ENCODE data around the gene EFNA5. TPM values are rescaled to one million over a fixed set of nuclear protein-coding genes. Genes with fewer than 3 reads are reported as not detected.

The EFNA5 gene
- total and polyA plus RNA-seq, 7 donors: 0.32 to 5.4 (median 2.1) TPM

DNA sequence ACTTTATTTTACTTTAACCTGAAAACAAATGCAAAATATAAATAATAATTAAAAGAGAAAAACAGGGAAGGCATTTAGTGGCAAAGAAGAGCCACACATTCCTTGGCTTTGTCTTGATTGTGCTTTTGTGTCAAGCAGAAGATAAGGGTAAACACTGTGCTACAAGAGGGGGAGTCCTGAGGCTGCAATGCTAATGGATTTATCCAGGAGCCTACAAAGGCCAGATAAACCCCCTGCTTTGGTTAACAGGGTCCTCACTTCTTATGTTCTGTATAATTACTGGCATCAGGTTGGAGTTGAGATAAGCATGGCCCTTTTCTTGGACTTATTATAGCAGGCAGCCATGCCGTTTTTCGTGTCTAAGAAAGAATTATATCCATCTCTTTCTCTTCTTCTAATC, 302.8 kb downstream of the EFNA5 start:
- Histone ChIP-seq H3K9me3 (no peaks in the 10 kb centered on the region), H3K4me3 (no peak overlapping the region), H3K4me1 (no peaks in the 10 kb centered on the region), H3K36me3 (ENCODE audit: insufficient read depth in 1 of 2, low read depth in 1 of 2) (no peaks in the 10 kb centered on the region), H3K27me3 (ENCODE audit: insufficient read depth in 3 of 3, low read length in 2 of 3) (no peaks in the 10 kb centered on the region), H3K27ac (no peak overlapping the region)
- intact Hi-C loops (cut with DNase I): no loop called here
- ATAC-seq: no peak
- TF ChIP-seq, protein P1, sequence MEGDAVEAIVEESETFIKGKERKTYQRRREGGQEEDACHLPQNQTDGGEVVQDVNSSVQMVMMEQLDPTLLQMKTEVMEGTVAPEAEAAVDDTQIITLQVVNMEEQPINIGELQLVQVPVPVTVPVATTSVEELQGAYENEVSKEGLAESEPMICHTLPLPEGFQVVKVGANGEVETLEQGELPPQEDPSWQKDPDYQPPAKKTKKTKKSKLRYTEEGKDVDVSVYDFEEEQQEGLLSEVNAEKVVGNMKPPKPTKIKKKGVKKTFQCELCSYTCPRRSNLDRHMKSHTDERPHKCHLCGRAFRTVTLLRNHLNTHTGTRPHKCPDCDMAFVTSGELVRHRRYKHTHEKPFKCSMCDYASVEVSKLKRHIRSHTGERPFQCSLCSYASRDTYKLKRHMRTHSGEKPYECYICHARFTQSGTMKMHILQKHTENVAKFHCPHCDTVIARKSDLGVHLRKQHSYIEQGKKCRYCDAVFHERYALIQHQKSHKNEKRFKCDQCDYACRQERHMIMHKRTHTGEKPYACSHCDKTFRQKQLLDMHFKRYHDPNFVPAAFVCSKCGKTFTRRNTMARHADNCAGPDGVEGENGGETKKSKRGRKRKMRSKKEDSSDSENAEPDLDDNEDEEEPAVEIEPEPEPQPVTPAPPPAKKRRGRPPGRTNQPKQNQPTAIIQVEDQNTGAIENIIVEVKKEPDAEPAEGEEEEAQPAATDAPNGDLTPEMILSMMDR (IDR thresholded peaks at IDR 0.05): no peak
- no peak for DNase-seq
- WGBS, 3 donors: 77 to 92% (median 88%) methylated on average over 2 of the region's 2 CpGs

DNA sequence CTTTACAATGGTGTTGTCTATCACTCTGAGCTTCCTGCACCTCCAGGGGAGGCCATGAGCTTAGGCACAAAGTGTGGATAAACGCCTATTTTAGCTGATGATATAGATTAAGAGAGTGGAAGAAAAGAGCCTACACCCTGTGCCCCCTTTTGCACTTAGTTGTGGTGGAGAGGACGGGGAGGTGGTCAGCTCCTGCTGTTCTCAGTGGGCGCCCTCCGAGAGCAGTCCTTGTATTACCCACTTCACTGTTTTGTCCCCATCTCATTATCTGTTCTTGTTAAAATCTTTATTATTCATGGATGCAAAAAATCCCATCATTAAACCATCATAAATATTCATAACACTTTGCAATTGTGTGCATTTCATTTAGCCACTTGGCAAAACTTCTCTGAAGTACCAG, 303.3 kb downstream of the EFNA5 start:
- TF ChIP-seq, protein P1 (IDR thresholded peaks at IDR 0.05): no peak
- H3K4me1 ChIP-seq: no peaks in the 10 kb centered on the region
- no peak for ATAC-seq

DNA sequence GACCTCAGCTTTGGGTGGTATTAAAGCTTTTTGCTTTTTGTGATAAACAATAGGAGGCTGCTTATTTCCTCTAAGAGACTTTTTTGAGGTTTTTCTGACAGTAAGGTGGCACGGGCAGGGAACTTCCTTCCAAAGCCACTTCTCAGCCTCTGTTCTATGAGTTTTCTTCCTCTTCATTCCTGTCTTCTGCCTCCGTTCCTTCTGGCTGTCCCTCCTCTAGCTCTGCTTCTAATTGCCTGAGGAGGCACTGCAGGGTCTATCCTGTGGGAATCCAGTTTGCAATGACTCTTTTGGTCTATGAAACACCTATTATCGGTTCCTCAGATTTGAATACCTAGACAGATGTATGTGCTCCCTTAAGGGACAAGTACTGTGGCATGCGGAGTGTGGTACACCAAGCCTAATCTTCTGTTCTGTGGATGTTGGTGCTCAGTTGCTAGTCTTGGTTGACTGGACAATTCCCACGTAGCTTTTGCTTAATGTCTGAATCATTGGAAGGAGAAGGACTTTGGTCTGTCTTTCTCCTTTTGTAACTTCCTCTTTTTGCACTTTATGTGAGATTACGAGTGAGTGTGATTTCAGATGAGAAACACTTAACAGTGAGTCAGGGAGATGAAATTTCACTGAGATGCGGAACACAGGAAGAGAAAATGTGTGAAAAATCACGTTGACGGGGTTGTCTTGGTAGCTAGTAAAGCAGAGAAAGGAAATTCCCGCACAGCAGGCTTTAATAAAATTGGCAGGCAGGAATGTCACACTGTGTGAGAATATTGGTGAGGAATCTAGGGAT, 305.2 kb downstream of the EFNA5 start:
- no peak overlapping the region for H3K27ac ChIP-seq
- 57 to 64% (median 58%) methylated on average over 10 of the region's 10 CpGs for WGBS, 3 donors
- TF ChIP-seq, protein P1 (IDR thresholded peaks at IDR 0.05): no peak

More for the DNA sequence above, 303.3 kb downstream of the EFNA5 start:
- no peaks in the 10 kb centered on the region for H3K27me3 ChIP-seq (ENCODE audit: insufficient read depth in 3 of 3, low read length in 2 of 3)
- no peaks in the 10 kb centered on the region for H3K9me3 ChIP-seq
- no peak for DNase-seq
- H3K27ac ChIP-seq: no peak overlapping the region
- intact Hi-C loops (cut with DNase I): no loop called here
- H3K4me3 ChIP-seq: no peak overlapping the region
- H3K36me3 ChIP-seq (ENCODE audit: insufficient read depth in 1 of 2, low read depth in 1 of 2): no peaks in the 10 kb centered on the region
- WGBS, 3 donors: 88 to 93% (median 88%) methylated on average over 4 of the region's 4 CpGs

DNA sequence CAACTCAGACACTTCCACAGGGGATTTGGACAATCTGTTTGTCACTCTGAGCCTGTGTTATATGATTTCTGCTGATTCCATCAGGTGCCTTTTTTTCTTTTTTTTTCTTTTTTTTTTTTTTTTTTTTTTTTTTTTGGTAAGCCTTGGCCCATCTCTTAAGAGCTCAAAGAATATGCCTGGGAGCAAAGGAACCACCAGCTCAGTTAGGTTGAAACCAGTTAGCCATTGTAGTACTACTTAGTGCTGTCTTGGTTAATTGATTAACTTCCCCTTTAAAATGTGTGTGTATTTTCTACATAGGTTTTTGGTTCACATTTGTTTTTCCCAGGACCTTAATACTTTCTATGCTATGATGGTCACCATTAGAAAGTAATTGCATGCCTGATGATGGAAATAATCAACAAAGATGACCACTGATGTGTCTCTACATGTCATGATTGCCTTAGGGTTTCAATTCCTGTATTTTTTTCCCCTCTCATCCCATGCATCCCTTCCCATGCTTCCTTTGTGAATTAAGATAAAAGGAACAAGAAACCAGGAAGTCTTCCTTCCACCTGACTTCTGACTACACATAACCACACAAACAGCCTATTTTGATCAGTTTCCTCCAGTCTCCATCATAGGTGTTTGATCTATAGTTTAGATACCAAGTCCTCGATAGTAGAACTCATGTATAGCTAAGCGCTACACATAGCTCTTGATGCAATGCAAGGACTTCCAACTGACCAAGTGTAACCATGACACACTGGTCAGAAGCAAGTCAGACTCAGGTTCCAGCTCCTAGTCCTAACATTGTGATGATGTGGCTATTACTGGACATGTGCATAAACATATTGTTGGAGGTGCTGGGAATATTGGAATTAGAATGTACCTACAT, 306.1 kb downstream of the EFNA5 start:
- DNase-seq: no peak
- Histone ChIP-seq H3K4me1 (no peaks in the 10 kb centered on the region), H3K36me3 (ENCODE audit: insufficient read depth in 1 of 2, low read depth in 1 of 2) (no peaks in the 10 kb centered on the region), H3K9me3 (no peaks in the 10 kb centered on the region), H3K27me3 (ENCODE audit: insufficient read depth in 3 of 3, low read length in 2 of 3) (no peaks in the 10 kb centered on the region), H3K27ac (no peak overlapping the region), H3K4me3 (no peak overlapping the region)
- ATAC-seq: no peak
- WGBS, 3 donors: 96 to 99% (median 98%) methylated on average over 2 of the region's 2 CpGs
- TF ChIP-seq, protein P1 (IDR thresholded peaks at IDR 0.05): no peak
- intact Hi-C loops (cut with DNase I): no loop called here

More for the DNA sequence above, 305.2 kb downstream of the EFNA5 start:
- Histone ChIP-seq H3K36me3 (ENCODE audit: insufficient read depth in 1 of 2, low read depth in 1 of 2) (no peaks in the 10 kb centered on the region), H3K9me3 (no peaks in the 10 kb centered on the region), H3K27me3 (ENCODE audit: insufficient read depth in 3 of 3, low read length in 2 of 3) (no peaks in the 10 kb centered on the region), H3K4me3 (no peak overlapping the region), H3K4me1 (no peaks in the 10 kb centered on the region)
- intact Hi-C loops (cut with DNase I): no loop called here
- no peak for DNase-seq
- no peak for ATAC-seq

All from psoas muscle (tissue), 8 donors.